Upper lobe of left lung (tissue), 6 donors: ENCODE measurements around the gene IGSF21. TPM values are rescaled to one million over a fixed set of nuclear protein-coding genes. Genes with fewer than 3 reads are reported as not detected.

Source experiments
- ATAC-seq, 2 donors: fragments of 200-7000 bp; cut with Tn5 transposase; one replicate each; pipeline ENCODE4 v1.9.1; 2022; ENCODE audit warnings: mild to moderate bottlenecking in 2 of 2, moderate library complexity in 2 of 2; ENCODE audit not compliant: low FRiP score in 2 of 2
- DNase-seq, 2 donors: peaks; one replicate each; pipeline ENCODE4 v3.0.0-alpha.2; 2019 to 2020
- H3K27ac ChIP-seq, 4 donors: fragments of 200-600 bp; sonication (generic); one replicate each; pipeline ENCODE4 v1.5.1; 2016 to 2019
- H3K27me3 ChIP-seq, 4 donors: fragments of 200-600 bp; sonication (generic); one replicate each; pipeline ENCODE4 v1.5.1; 2017 to 2019
- H3K36me3 ChIP-seq, 4 donors: fragments of 200-600 bp; sonication (generic); one replicate each; pipeline ENCODE4 v1.5.1; 2016 to 2019
- H3K4me1 ChIP-seq, 4 donors: fragments of 200-600 bp; sonication (generic); one replicate each; pipeline ENCODE4 v1.5.1; 2018 to 2019
- H3K4me3 ChIP-seq, 4 donors: fragments of 200-600 bp; sonication (generic); one replicate each; pipeline ENCODE4 v1.5.1; 2017 to 2019; ENCODE audit warnings: mild to moderate bottlenecking in 2 of 4, moderate library complexity in 1 of 4
- H3K9me3 ChIP-seq, 4 donors: fragments of 200-600 bp; sonication (generic); one replicate each; pipeline ENCODE4 v1.5.1; 2018 to 2019
- EP300 ChIP-seq, 4 donors: sonication (generic); formaldehyde crosslinking; IDR thresholded peaks; one replicate each; pipeline ENCODE4 v1.5.1; 2017; ENCODE audit warnings: antibody characterized with exemption in 4 of 4, control low read depth in 2 of 4
- POLR2A ChIP-seq, 4 donors: fragments of 450-650 bp; IDR thresholded peaks; one replicate each; pipeline ENCODE4 v1.5.1; 2016 to 2017; ENCODE audit warnings: antibody characterized with exemption in 4 of 4, mild to moderate bottlenecking in 2 of 4
- POLR2AphosphoS5 ChIP-seq, 2 donors: sonication (generic); formaldehyde crosslinking; IDR thresholded peaks; one replicate each; pipeline ENCODE4 v1.5.1; 2017; ENCODE audit warnings: antibody characterized with exemption in 2 of 2
- WGBS, 2 donors: methylation state at CpG; one replicate each; pipeline ENCODE4 v1.1.5; 2017 to 2018; 5-methylcytosine and 5-hydroxymethylcytosine counted together
- total RNA-seq, 6 donors: library from RNA; depleted of rRNA in 4 of 6; stranded (reverse); fragments of >200 nt in 4 of 6; gene quantifications; one replicate each; pipeline versions ENCODE4 v1.1.0 to v1.2.1, GENCODE V29; 2016 to 2021
- TF ChIP-seq, protein P1 (sequence below), 6 experiments: fragments of 450-650 bp in 4 of 6; fragments of 200-600 bp in 2 of 6; sonication (generic) in 2 of 6; IDR thresholded peaks; one replicate each; pipeline ENCODE4 v1.5.1; 2016 to 2019; ENCODE audit warnings: antibody characterized with exemption in 6 of 6
- donor health status: DM: no; HTN: no; CAD: no; lungs with moderate emphysema.
- donor health status: DM: no; HTN: yes; CAD: no; lungs with severe emphysema.

IGSF21 gene
- total RNA-seq, 6 donors from 2014 or later: 1.1 to 2.9 (median 2.0) TPM; not detected in 1

DNA sequence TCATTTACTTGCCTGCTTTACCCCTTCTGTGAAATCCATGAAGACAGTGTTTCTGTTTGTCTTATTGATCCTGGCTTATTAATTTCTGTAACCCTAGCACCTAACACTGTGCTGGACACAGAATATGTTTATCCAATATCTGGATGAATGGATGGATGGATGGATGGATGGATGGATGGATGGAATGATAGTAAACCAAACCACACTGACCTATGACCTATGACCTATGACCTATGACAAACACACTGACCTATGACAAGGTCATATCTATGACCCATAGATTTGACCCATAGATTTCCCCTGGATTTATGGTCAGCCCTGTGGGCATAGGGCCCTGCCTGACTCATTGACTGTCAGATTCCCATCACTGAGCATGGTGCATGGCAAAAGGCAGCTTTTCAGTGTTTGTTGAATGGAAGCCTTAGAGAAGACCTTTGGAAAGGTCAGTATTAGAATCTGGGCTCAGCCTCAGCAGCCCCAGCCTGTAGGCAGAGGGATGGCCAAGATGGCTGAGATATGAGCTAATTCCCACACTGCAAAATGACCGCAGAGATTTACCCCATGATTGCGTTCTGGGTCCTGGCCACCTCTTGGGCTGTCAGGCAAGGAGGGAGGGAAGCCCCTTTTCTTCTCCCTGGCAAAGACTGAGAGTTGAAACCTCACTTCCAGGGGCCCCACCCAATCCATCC, 24.6 kb downstream of the IGSF21 start:
- 79 to 86% methylated on average over 2 of the region's 2 CpGs for WGBS, 2 donors
- DNase-seq (no peak), ATAC-seq (no peak)
- no peaks in the 10 kb centered on the region for H3K36me3 ChIP-seq
- no peak overlapping the region for H3K27ac ChIP-seq
- no peak for TF ChIP-seq POLR2A (IDR thresholded peaks at IDR 0.05)
- TF ChIP-seq, protein P1, sequence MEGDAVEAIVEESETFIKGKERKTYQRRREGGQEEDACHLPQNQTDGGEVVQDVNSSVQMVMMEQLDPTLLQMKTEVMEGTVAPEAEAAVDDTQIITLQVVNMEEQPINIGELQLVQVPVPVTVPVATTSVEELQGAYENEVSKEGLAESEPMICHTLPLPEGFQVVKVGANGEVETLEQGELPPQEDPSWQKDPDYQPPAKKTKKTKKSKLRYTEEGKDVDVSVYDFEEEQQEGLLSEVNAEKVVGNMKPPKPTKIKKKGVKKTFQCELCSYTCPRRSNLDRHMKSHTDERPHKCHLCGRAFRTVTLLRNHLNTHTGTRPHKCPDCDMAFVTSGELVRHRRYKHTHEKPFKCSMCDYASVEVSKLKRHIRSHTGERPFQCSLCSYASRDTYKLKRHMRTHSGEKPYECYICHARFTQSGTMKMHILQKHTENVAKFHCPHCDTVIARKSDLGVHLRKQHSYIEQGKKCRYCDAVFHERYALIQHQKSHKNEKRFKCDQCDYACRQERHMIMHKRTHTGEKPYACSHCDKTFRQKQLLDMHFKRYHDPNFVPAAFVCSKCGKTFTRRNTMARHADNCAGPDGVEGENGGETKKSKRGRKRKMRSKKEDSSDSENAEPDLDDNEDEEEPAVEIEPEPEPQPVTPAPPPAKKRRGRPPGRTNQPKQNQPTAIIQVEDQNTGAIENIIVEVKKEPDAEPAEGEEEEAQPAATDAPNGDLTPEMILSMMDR (IDR thresholded peaks at IDR 0.05): no peak
- TF ChIP-seq EP300 (IDR thresholded peaks at IDR 0.05): no peak
- TF ChIP-seq POLR2AphosphoS5 (IDR thresholded peaks at IDR 0.05): no peak
- no peak overlapping the region for H3K4me3 ChIP-seq
- H3K9me3 ChIP-seq: no peaks in the 10 kb centered on the region
- no peaks in the 10 kb centered on the region for H3K4me1 ChIP-seq
- no peaks in the 10 kb centered on the region for H3K27me3 ChIP-seq

DNA sequence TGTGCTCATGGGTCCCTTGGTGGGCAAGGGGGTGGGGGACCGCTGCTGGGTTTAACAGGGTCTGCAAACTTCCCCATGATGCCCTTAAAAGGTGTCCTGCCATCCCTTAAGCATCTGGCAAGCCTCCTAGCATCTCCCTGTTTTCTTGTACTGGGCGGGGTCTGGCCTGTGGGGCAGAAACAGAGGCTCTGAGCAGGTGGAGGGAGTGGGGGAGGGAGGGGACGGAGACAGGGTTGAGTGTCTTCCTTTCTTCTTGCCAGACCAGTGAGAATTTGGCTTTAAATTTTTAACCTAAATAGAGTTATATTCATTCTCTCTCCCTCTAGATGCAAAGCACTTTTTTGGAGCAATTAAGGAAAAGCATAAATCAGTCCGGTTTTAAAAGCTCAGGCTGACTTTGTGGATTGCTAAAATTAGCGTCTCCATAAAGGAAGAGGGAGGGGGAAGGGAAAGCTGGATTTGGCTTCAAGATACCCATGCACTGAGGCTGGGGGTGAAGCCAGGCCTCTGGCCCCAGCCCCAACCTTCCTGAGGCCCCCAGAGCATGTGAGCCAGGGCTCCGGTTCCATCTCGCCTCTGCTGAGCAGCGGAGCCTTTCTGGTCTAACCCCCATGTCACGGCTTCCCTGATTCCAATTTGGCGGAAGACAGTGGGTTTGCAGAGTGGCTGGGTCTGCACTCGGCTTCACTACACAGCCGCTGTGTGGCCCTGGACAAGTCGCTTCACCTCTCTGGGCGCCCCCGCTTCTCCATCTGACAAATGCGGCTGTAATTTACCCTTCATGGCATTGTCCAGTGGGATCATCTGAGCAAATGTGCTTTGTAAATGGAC, 25.3 kb downstream of the IGSF21 start:
- no peak overlapping the region for H3K4me3 ChIP-seq
- ATAC-seq (no peak), DNase-seq (no peak)
- WGBS, 2 donors: 65 to 68% methylated on average over 13 to 16 of the region's 16 CpGs
- no peaks in the 10 kb centered on the region for H3K27me3 ChIP-seq
- no peaks in the 10 kb centered on the region for H3K9me3 ChIP-seq
- H3K36me3 ChIP-seq: no peaks in the 10 kb centered on the region
- H3K27ac ChIP-seq: no peak overlapping the region
- TF ChIP-seq, protein P1 (IDR thresholded peaks at IDR 0.05): no peak
- TF ChIP-seq EP300 (IDR thresholded peaks at IDR 0.05): no peak
- no peak for TF ChIP-seq POLR2A (IDR thresholded peaks at IDR 0.05)
- no peak for TF ChIP-seq POLR2AphosphoS5 (IDR thresholded peaks at IDR 0.05)
- no peaks in the 10 kb centered on the region for H3K4me1 ChIP-seq

DNA sequence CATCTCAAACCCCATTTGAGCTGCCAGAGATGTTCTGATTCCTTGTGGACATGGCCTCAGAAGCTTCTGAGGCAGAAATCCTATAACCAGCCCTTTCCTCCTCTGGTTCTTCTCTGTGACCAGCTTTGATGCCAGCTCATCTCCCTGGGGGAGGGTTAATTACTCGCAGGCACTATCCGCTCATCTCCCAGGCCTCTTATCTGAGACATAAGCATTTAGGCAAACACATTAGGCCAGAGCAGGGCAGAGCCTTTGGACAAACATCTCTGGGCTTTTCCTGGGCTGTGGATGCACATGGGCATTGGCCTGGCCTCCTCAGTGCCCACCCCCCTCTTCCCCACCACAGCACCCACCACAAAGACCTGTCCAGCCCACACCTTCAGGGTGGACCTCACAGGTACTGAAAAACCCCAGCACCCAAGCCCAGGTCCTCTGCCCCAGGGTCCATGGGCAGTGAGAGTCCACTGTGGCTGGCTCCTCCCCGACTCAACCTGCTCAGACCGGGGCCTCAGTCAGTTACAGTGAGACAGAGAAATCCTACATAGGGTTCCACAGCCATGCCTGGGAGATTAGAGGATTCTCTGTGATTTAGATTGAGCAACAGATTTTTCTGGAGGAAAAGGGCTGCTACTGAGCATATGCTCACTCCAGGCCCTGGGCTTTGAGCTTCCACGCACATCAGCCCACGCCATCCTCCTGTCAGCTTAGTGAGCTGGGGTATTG, 26.9 kb downstream of the IGSF21 start:
- Histone ChIP-seq H3K4me3 (no peak overlapping the region), H3K27me3 (no peaks in the 10 kb centered on the region), H3K4me1 (no peaks in the 10 kb centered on the region), H3K9me3 (no peaks in the 10 kb centered on the region), H3K36me3 (no peaks in the 10 kb centered on the region), H3K27ac (no peak overlapping the region)
- WGBS, 2 donors: 48 to 72% methylated on average over 4 to 5 of the region's 6 CpGs
- no peak for DNase-seq
- TF ChIP-seq EP300 (IDR thresholded peaks at IDR 0.05): no peak
- ATAC-seq: no peak

DNA sequence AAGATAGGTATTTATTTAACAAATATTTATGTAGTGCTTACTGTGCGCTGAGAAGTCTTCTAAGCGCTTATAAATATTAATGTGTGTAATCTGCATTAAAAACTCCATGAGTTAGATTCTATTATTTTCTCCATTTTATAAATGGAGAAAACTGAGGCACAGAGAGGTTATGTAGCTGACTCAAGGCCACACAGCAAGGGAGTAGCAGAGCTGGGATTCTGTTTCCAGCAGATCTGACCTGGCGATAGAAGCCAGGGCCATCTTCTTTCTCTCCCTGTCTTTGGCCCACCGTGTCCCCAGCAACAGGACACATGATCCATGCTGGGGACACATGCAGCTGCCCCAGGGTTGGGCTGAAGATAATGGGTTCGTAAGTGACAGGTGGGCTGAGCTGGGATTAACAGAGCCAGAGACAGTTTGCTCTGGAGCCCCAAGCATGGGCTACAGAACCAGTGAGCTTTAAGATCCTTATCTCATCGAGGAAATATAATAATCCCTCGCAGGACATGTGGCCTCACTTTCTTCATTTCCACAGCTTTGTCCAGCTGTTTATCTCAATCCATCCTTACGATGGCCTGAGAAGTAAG, 30.3 kb downstream of the IGSF21 start:
- Histone ChIP-seq H3K4me1 (no peaks in the 10 kb centered on the region), H3K4me3 (no peak overlapping the region), H3K27ac (no peak overlapping the region), H3K36me3 (no peaks in the 10 kb centered on the region), H3K27me3 (no peaks in the 10 kb centered on the region), H3K9me3 (no peaks in the 10 kb centered on the region)
- DNase-seq (no peak), ATAC-seq (no peak)
- WGBS, 2 donors: 54 to 70% methylated on average over 8 of the region's 8 CpGs
- no peak for TF ChIP-seq EP300 (IDR thresholded peaks at IDR 0.05)
- TF ChIP-seq POLR2A (IDR thresholded peaks at IDR 0.05): no peak
- TF ChIP-seq, protein P1 (IDR thresholded peaks at IDR 0.05): no peak
- no peak for TF ChIP-seq POLR2AphosphoS5 (IDR thresholded peaks at IDR 0.05)
